NOMO-1 treated with dmso at 0.1 percent for 144 hours (cell line): ENCODE measurements around the gene ATP4B.
"Not testable (repeated sequence)": the region's sequence is repeated elsewhere in the genome, so short reads cannot be mapped to it uniquely, and the experiment has no call there.

Experiments used
- DNase-seq: peaks from one replicate; lab custom pipeline; 2025; ENCODE audit not compliant: unreplicated experiment; lab: John Stamatoyannopoulos, UW

The ATP4B gene

GRCh38 chr13:113625965-113626721 lies 31.9 kb downstream of the ATP4B start:
- no peak for DNase-seq

- not testable (repeated sequence) for DNase-seq
Observed at GRCh38 chr13:113624640-113625304, 33.2 kb downstream of the ATP4B start.

- DNase-seq, result no peak
Observed at GRCh38 chr13:113624235-113624587, 33.8 kb downstream of the ATP4B start.

GRCh38 chr13:113623491-113624234 lies 34.3 kb downstream of the ATP4B start:
- no peak for DNase-seq

- no peak for DNase-seq
Observed at GRCh38 chr13:113622791-113623490, 35.1 kb downstream of the ATP4B start.

- DNase-seq, result not testable (repeated sequence)
Observed at GRCh38 chr13:113621986-113622550, 35.9 kb downstream of the ATP4B start.

- DNase-seq, result not testable (repeated sequence)
Observed at GRCh38 chr13:113621498-113621897, 36.5 kb downstream of the ATP4B start.

GRCh38 chr13:113621046-113621445 lies 37.0 kb downstream of the ATP4B start:
- DNase-seq, result no peak

- no peak for DNase-seq
Observed at GRCh38 chr13:113620036-113620796, 37.8 kb downstream of the ATP4B start.

- no peak for DNase-seq
Observed at GRCh38 chr13:113618455-113618854, 39.5 kb downstream of the ATP4B start.

- DNase-seq, result no peak
Observed at GRCh38 chr13:113617961-113618360, 40.0 kb downstream of the ATP4B start.

GRCh38 chr13:113616991-113617749 lies 40.8 kb downstream of the ATP4B start:
- DNase-seq, result no peak

GRCh38 chr13:113616281-113616906 lies 41.6 kb downstream of the ATP4B start:
- peak; percentile 85 for DNase-seq

- no peak for DNase-seq
Observed at GRCh38 chr13:113613789-113614379, 44.1 kb downstream of the ATP4B start.

- no peak for DNase-seq
Observed at GRCh38 chr13:113612607-113613006, 45.4 kb downstream of the ATP4B start.

- DNase-seq, result no peak
Observed at GRCh38 chr13:113611996-113612395, 46.0 kb downstream of the ATP4B start.

GRCh38 chr13:113610266-113610665 lies 47.7 kb downstream of the ATP4B start:
- no peak for DNase-seq

- no peak for DNase-seq
Observed at GRCh38 chr13:113609616-113610015, 48.4 kb downstream of the ATP4B start.
